ENCODE results near the gene ANK3. TPM values are rescaled to one million over a fixed set of nuclear protein-coding genes. Genes with fewer than 3 reads are reported as not detected.

ANK3 gene
- total and polyA plus RNA-seq, 8 donors, result 3.3 to 28.5 (median 17.3) TPM

GRCh38 chr10:60430017-60430416, 40.3 kb upstream of the ANK3 start:
- no peaks in the 10 kb centered on the region for H3K36me3 ChIP-seq

GRCh38 chr10:60429084-60429849, 39.6 kb upstream of the ANK3 start:
- ATAC-seq, result no peak
- 95 to 99% methylated on average over 2 of the region's 2 CpGs for WGBS, 2 donors
- intact Hi-C loops (cut with DNase I), result no loop called here

More at GRCh38 chr10:60430017-60430416, 40.3 kb upstream of the ANK3 start:
- 93 to 96% methylated on average over 1 of the region's 1 CpG for WGBS, 2 donors
- Histone ChIP-seq H3K9me3 (no peaks in the 10 kb centered on the region), H3K4me1 (no peaks in the 10 kb centered on the region), H3K27me3 (no peaks in the 10 kb centered on the region), H3K4me3 (no peak overlapping the region), H3K27ac (no peak overlapping the region)
- no peak for FAIRE-seq
- no peak for ATAC-seq
- TF ChIP-seq CTCF (IDR thresholded peaks at IDR 0.05), result no peak
- no peak for DNase-seq
- intact Hi-C loops (cut with DNase I), result loop anchor here in 2 of 3 donors (10.0 kb wide), 1 partner anchor 315 kb away; no protein-coding TSS in a partner anchor

GRCh38 chr10:60428387-60428737, 38.7 kb upstream of the ANK3 start:
- WGBS, 2 donors, result 84 to 89% methylated on average over 3 of the region's 3 CpGs
- no peaks in the 10 kb centered on the region for H3K4me1 ChIP-seq
- no peaks in the 10 kb centered on the region for H3K9me3 ChIP-seq
- H3K27me3 ChIP-seq, result no peaks in the 10 kb centered on the region
- no peak for DNase-seq
- no peaks in the 10 kb centered on the region for H3K36me3 ChIP-seq
- TF ChIP-seq CTCF (IDR thresholded peaks at IDR 0.05), result no peak
- no peak overlapping the region for H3K27ac ChIP-seq
- H3K4me3 ChIP-seq, result no peak overlapping the region
- no peak for FAIRE-seq
- intact Hi-C loops (cut with DNase I), result no loop called here
- no peak for ATAC-seq

More at GRCh38 chr10:60429084-60429849, 39.6 kb upstream of the ANK3 start:
- FAIRE-seq (no peak), DNase-seq (no peak)
- Histone ChIP-seq H3K4me1 (no peaks in the 10 kb centered on the region), H3K9me3 (no peaks in the 10 kb centered on the region), H3K27ac (no peak overlapping the region), H3K4me3 (no peak overlapping the region), H3K27me3 (no peaks in the 10 kb centered on the region), H3K36me3 (no peaks in the 10 kb centered on the region)
- no peak for TF ChIP-seq CTCF (IDR thresholded peaks at IDR 0.05)

- TF ChIP-seq CTCF (IDR thresholded peaks at IDR 0.05), result no peak
- H3K4me3 ChIP-seq, result no peak overlapping the region
- no peak for FAIRE-seq
- intact Hi-C loops (cut with DNase I), result no loop called here
- no peaks in the 10 kb centered on the region for H3K9me3 ChIP-seq
- no peak overlapping the region for H3K27ac ChIP-seq
- no peaks in the 10 kb centered on the region for H3K36me3 ChIP-seq
- 86 to 92% methylated on average over 3 of the region's 3 CpGs for WGBS, 2 donors
- H3K27me3 ChIP-seq, result no peaks in the 10 kb centered on the region
- no peaks in the 10 kb centered on the region for H3K4me1 ChIP-seq
- no peak for DNase-seq
- no peak for ATAC-seq
Observed at GRCh38 chr10:60427709-60428386, 38.2 kb upstream of the ANK3 start.

GRCh38 chr10:60427148-60427547, 37.5 kb upstream of the ANK3 start:
- WGBS, 2 donors, result 97 to 98% methylated on average over 1 of the region's 1 CpG
- Histone ChIP-seq H3K4me1 (peaks cover 0 to 4% (median 3%) of the 10 kb centered on the region in 3 donors), H3K27me3 (no peaks in the 10 kb centered on the region), H3K4me3 (no peak overlapping the region), H3K36me3 (no peaks in the 10 kb centered on the region), H3K27ac (no peak overlapping the region), H3K9me3 (no peaks in the 10 kb centered on the region)
- ATAC-seq (no peak), FAIRE-seq (no peak), DNase-seq (no peak)
- intact Hi-C loops (cut with DNase I), result no loop called here
- TF ChIP-seq CTCF (IDR thresholded peaks at IDR 0.05), result no peak

All from pancreas (tissue), 10 donors.